Heart left ventricle (tissue), 16 donors: ENCODE data around the gene SOX11. TPM values are rescaled to one million over a fixed set of nuclear protein-coding genes. Genes with fewer than 3 reads are reported as not detected.

Experiments used
- ATAC-seq, 4 donors: fragments of 200-7000 bp; cut with Tn5 transposase; one replicate each; pipeline ENCODE4 v1.9.1; 2020 to 2022; ENCODE audit warnings: moderate library complexity in 4 of 4, mild to moderate bottlenecking in 3 of 4, moderate number of reproducible peaks in 1 of 4
- DNase-seq, 5 donors: peaks; one replicate each; pipeline ENCODE4 v3.0.0-alpha.2; 2020
- H3K27ac ChIP-seq, 12 donors: fragments of 200-600 bp; sonication (generic) in 4 of 12; one replicate each; pipeline versions ENCODE4 v1.5.0 to v1.8.0; 2016 to 2022; ENCODE audit warnings: mild to moderate bottlenecking in 2 of 12
- H3K27me3 ChIP-seq, 9 donors: fragments of 200-600 bp; sonication (generic) in 2 of 9; one replicate each; pipeline versions ENCODE4 v1.5.1 to v1.8.0; 2016 to 2022; ENCODE audit warnings: mild to moderate bottlenecking in 3 of 9
- H3K36me3 ChIP-seq, 9 donors: fragments of 200-600 bp; sonication (generic) in 2 of 9; one replicate each; pipeline versions ENCODE4 v1.5.0 to v1.8.0; 2018 to 2022; ENCODE audit warnings: mild to moderate bottlenecking in 2 of 9
- H3K4me1 ChIP-seq, 12 donors: fragments of 200-600 bp; sonication (generic) in 4 of 12; one replicate each; pipeline versions ENCODE4 v1.5.0 to v1.8.0; 2016 to 2022; ENCODE audit warnings: mild to moderate bottlenecking in 3 of 12
- H3K4me3 ChIP-seq, 12 donors: fragments of 200-600 bp; sonication (generic) in 4 of 12; one replicate each; pipeline versions ENCODE4 v1.5.0 to v1.8.0; 2017 to 2022; ENCODE audit warnings: mild to moderate bottlenecking in 9 of 12, moderate library complexity in 4 of 12
- H3K9me3 ChIP-seq, 12 donors: fragments of 200-600 bp; sonication (generic) in 4 of 12; one replicate each; pipeline versions ENCODE4 v1.5.0 to v1.8.0; 2016 to 2022; ENCODE audit warnings: mild to moderate bottlenecking in 1 of 12
- POLR2A ChIP-seq, 2 donors: fragments of 450-650 bp; IDR thresholded peaks; one replicate each; pipeline ENCODE4 v1.6.1; 2017; ENCODE audit warnings: antibody characterized with exemption in 2 of 2, mild to moderate bottlenecking in 2 of 2, moderate library complexity in 2 of 2
- WGBS, 4 donors: extraction: QIAGEN DNeasy Blood & Tissue Kit in 2 of 4; methylation state at CpG; one replicate each; pipeline versions ENCODE4 v1.1.5 to v1.1.7; 2013 to 2018; 5-methylcytosine and 5-hydroxymethylcytosine counted together
- intact Hi-C, 10 donors: fragments of 100-400 bp; cut with DNase I; formaldehyde crosslinking; loops; one replicate each; pipeline versions ENCODE4 v1.11.1 to v1.14.2; 2022
- polyA plus RNA-seq, 2 donors: library from polyadenylated mRNA; stranded (reverse); fragments of 200-250 nt; gene quantifications; one replicate each; pipeline ENCODE4 v1.2.3, GENCODE V29; 2013
- total RNA-seq, 9 donors: library from RNA; depleted of rRNA in 2 of 9; stranded (reverse); fragments of >200 nt in 2 of 9; fragmentation: NEBNext Ultra II Directional in 3 of 9; extraction: Animal tissue kit (Norgen Biotek cat#: 25700) in 3 of 9; gene quantifications; one replicate each; pipeline versions ENCODE4 v1.1.0 to v1.2.4, GENCODE V29; 2016 to 2023
- TF ChIP-seq, protein P1 (sequence below), 12 donors: fragments of 200-600 bp; sonication (generic) in 4 of 12; IDR thresholded peaks; one replicate each; pipeline versions ENCODE4 v1.5.0 to v1.8.0; 2018 to 2022; ENCODE audit warnings: antibody characterized with exemption in 12 of 12, mild to moderate bottlenecking in 5 of 12
- donor health status: ischemic (EF 13 %, LVEDD 7.1; RV severe dilation, severe dysfunction).
- donor health status: healthy with polysubstance abuse.
- donor health status: DM: no; HTN: yes; CAD: no.
- donor health status: DM: no; HTN: no; CAD: no.
- donor health status: ischemic (EF 25% LVEDD 6.9; RV normal size, moderate dysfunction).
- donor health status: ischemic (EF 25% LVEDD 5.7; RV mildly dilated, moderate dysfunction).
- donor health status: healthy.
- donor health status: DM: yes; HTN: yes; CAD: no.
- donor health status: ischemic (EF 35%, LVEDD 5.7; RV mildly dilated, moderate dysfunction).
- donor health status: nonischemic (EF 11% LVEDD 7.7; RV severe dilation, severe dysfunction).
- donor health status: DM: yes; HTN: yes; CAD: no.
- donor health status: PGD.
- donor health status: ischemic (EF 29% LVEDD 5.4; RV normal size, mild dysfunction).
- donor health status: nonischemic (EF 23%, LVEDD 6.1; RV moderate dilation, normal function).

Gene SOX11
- total and polyA plus RNA-seq, 11 donors = 0.48 to 5.6 (median 1.3) TPM

DNA sequence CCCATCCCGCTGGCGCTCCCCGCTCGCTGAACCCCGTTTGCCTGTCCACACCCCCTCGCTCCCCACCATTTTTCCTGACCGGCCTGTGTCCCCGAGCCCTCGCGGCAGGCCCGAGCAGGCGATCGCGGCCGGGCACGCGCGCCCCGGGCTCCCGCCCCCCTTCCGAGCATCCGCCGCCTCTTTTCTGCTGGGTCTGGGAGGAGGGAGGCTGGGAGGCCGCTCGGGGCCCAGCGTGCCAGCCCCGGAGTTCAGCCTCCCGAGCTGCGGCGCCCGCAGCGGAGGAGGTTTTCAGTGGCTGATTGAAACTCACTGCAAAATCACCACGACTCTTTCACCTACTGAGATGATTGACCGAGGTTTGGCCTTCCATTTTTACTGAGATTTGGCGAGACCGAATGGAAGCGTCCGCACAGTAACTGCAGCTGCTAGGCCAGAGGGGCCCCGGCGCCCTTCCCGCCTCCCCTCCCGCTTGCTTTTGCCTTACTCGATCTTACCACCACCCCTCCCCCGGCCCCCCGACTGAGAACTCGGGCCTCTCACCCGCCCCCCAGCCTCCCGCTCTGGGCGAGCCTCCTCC lies 4.8 kb downstream of the SOX11 start:
- peaks cover 36 to 99% (median 69%) of the 10 kb centered on the region in 9 donors for H3K27me3 ChIP-seq
- ATAC-seq = peak; percentile 42 to 65 (median 64)
- TF ChIP-seq, protein P1, sequence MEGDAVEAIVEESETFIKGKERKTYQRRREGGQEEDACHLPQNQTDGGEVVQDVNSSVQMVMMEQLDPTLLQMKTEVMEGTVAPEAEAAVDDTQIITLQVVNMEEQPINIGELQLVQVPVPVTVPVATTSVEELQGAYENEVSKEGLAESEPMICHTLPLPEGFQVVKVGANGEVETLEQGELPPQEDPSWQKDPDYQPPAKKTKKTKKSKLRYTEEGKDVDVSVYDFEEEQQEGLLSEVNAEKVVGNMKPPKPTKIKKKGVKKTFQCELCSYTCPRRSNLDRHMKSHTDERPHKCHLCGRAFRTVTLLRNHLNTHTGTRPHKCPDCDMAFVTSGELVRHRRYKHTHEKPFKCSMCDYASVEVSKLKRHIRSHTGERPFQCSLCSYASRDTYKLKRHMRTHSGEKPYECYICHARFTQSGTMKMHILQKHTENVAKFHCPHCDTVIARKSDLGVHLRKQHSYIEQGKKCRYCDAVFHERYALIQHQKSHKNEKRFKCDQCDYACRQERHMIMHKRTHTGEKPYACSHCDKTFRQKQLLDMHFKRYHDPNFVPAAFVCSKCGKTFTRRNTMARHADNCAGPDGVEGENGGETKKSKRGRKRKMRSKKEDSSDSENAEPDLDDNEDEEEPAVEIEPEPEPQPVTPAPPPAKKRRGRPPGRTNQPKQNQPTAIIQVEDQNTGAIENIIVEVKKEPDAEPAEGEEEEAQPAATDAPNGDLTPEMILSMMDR (IDR thresholded peaks at IDR 0.05) = no peak
- TF ChIP-seq POLR2A (IDR thresholded peaks at IDR 0.05) = no peak
- 3 to 10% (median 5%) methylated on average over 22 to 49 of the region's 49 CpGs for WGBS, 4 donors
- H3K4me3 ChIP-seq = peak overlapping the region; percentile 31 to 55 (median 47)
- peak overlapping the region in 11 of 12 donors; percentile 45 to 89 (median 78) for H3K27ac ChIP-seq
- peak in 2 of 5 donors; percentile 30 to 33 for DNase-seq
- intact Hi-C loops = loop anchor here in 6 of 10 donors (5.0 to 10.0 kb wide), 5 partner anchors 182 to 1078 kb away; no protein-coding TSS in a partner anchor
- peaks cover 2 to 38% (median 17%) of the 10 kb centered on the region in 12 donors for H3K4me1 ChIP-seq
- no peaks in the 10 kb centered on the region for H3K36me3 ChIP-seq
- no peaks in the 10 kb centered on the region for H3K9me3 ChIP-seq

DNA sequence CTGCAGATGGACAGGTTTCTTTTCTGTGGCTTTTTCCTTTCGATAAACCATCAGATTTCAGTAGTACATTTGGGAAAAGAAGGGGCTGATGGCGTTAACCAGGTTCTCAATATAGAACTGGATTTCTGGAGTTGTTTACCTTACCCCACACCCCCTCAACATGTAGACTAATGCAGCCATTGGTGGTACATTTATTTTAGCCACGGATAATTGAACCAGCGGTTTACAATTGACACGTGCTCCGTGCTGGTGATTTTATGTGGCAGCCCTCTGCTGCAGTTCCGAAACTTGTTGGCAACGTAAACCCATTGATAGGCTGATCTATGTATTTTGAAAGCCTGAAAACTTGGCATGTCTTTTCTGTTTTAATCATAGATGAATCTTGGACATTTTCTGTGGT lies 5.4 kb downstream of the SOX11 start:
- no peak for TF ChIP-seq POLR2A (IDR thresholded peaks at IDR 0.05)
- TF ChIP-seq, protein P1 (IDR thresholded peaks at IDR 0.05) = no peak
- no peaks in the 10 kb centered on the region for H3K9me3 ChIP-seq
- no peak for DNase-seq
- H3K4me1 ChIP-seq = peaks cover 2 to 33% (median 17%) of the 10 kb centered on the region in 12 donors
- H3K27me3 ChIP-seq = peaks cover 31 to 99% (median 65%) of the 10 kb centered on the region in 9 donors
- no peaks in the 10 kb centered on the region for H3K36me3 ChIP-seq
- 45 to 65% (median 58%) methylated on average over 8 of the region's 8 CpGs for WGBS, 4 donors
- no peak for ATAC-seq
- intact Hi-C loops = loop anchor here in 6 of 10 donors (5.0 to 10.0 kb wide), 5 partner anchors 183 to 1077 kb away; no protein-coding TSS in a partner anchor
- peak overlapping the region in 2 of 12 donors; percentile 83 to 89 for H3K27ac ChIP-seq
- peak overlapping the region in 7 of 12 donors; percentile 45 to 55 (median 51) for H3K4me3 ChIP-seq

DNA sequence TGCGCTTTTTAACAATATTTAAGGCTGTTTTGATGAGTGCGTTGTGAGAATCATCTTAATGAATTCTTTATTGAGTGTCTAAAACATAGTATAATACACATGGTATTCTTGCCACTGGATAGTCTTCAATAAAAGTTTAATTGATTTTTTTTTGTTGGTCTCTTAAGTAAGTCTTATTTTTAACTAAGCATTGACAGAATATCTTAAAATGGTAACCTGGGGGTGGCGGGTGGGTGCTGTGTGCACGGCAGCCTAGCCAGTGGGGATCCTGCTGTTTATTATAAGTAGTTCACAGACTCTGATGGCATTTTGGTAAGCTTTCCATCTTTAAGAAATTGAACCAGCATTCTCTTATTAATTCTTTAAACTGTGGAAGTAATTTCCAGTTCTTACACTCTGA lies 6.0 kb downstream of the SOX11 start:
- H3K27me3 ChIP-seq = peaks cover 25 to 99% (median 59%) of the 10 kb centered on the region in 9 donors
- 84 to 96% (median 93%) methylated on average over 4 of the region's 4 CpGs for WGBS, 4 donors

DNA sequence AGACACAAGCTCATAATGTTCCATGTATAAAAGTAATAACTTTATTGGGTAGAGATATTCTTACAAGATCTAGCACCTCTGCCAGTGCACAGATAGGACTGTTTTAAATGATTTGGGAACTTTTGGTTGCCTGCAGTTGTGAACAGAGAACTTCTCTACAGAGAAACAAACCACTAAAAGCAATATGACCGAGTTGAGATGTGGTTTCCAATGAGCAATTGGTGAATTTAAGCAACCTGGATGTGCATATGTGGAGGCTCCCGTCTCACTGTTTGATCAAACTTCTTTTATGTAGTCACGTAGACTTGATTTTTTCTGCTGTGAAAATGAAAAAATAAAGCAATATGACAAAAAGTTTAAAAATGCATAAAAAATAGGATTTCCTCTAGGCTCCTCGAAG lies 7.8 kb downstream of the SOX11 start:
- Histone ChIP-seq H3K36me3 (no peaks in the 10 kb centered on the region), H3K27ac (no peak overlapping the region), H3K4me3 (no peak overlapping the region), H3K9me3 (no peaks in the 10 kb centered on the region), H3K27me3 (peaks cover 18 to 88% (median 41%) of the 10 kb centered on the region in 9 donors), H3K4me1 (peaks cover 0 to 18% (median 12%) of the 10 kb centered on the region in 12 donors)
- 88 to 96% (median 93%) methylated on average over 4 of the region's 4 CpGs for WGBS, 4 donors
- no peak for DNase-seq
- intact Hi-C loops = loop anchor here in 6 of 10 donors (5.0 to 10.0 kb wide), 5 partner anchors 185 to 1075 kb away; no protein-coding TSS in a partner anchor
- TF ChIP-seq, protein P1 (IDR thresholded peaks at IDR 0.05) = no peak
- no peak for TF ChIP-seq POLR2A (IDR thresholded peaks at IDR 0.05)
- no peak for ATAC-seq

More for the DNA sequence above, 6.0 kb downstream of the SOX11 start:
- ATAC-seq (no peak), DNase-seq (no peak)
- H3K4me1 ChIP-seq = peaks cover 0 to 27% (median 15%) of the 10 kb centered on the region in 12 donors
- TF ChIP-seq POLR2A (IDR thresholded peaks at IDR 0.05) = no peak
- TF ChIP-seq, protein P1 (IDR thresholded peaks at IDR 0.05) = no peak
- no peaks in the 10 kb centered on the region for H3K36me3 ChIP-seq
- intact Hi-C loops = loop anchor here in 6 of 10 donors (5.0 to 10.0 kb wide), 5 partner anchors 183 to 1077 kb away; no protein-coding TSS in a partner anchor
- H3K4me3 ChIP-seq = no peak overlapping the region
- H3K27ac ChIP-seq = peak overlapping the region in 1 of 12 donors; percentile 89
- no peaks in the 10 kb centered on the region for H3K9me3 ChIP-seq
